Keratinocyte (primary cell): ENCODE data around the gene SMIM12. TPM values are rescaled to one million over a fixed set of nuclear protein-coding genes. Genes with fewer than 3 reads are reported as not detected.

Source experiments
- DNase-seq: peaks from one replicate; pipeline ENCODE4 v3.0.0-alpha.2; 2011; ENCODE audit warnings: low read depth, missing footprints, low spot score
- FAIRE-seq: peaks from 2 replicates; lab custom pipeline; 2011; peaks lifted over from hg19 to GRCh38; lab: Jason Lieb, UNC
- H2AFZ ChIP-seq: 2 replicates; pipeline ENCODE4 v1.6.0; 2012; ENCODE audit warnings: low read length, control low read depth, inconsistent platforms; ENCODE audit not compliant: control insufficient read depth
- H3K27ac ChIP-seq: 2 replicates; pipeline ENCODE4 v1.5.1; 2011; ENCODE audit warnings: low read length; ENCODE audit not compliant: control insufficient read depth, insufficient read depth
- H3K27me3 ChIP-seq: 3 replicates; pipeline ENCODE4 v1.6.0; 2011; ENCODE audit warnings: low read length; ENCODE audit not compliant: control insufficient read depth, insufficient read depth; ENCODE audit errors: extremely low read depth
- H3K36me3 ChIP-seq, 2 experiments: 2 replicates in 1 of 2; 3 replicates in 1 of 2; pipeline ENCODE4 v1.5.1; 2011; ENCODE audit warnings: low read length in 2 of 2, mild to moderate bottlenecking in 1 of 2; ENCODE audit not compliant: control insufficient read depth in 2 of 2, insufficient read depth in 2 of 2; ENCODE audit errors: extremely low read depth in 1 of 2
- H3K4me1 ChIP-seq: 3 replicates; pipeline ENCODE4 v1.5.1; 2011; ENCODE audit warnings: low read length; ENCODE audit not compliant: control insufficient read depth, insufficient read depth; ENCODE audit errors: extremely low read depth
- H3K4me2 ChIP-seq: 3 replicates; pipeline ENCODE4 v1.6.0; 2011; ENCODE audit warnings: low read depth, low read length; ENCODE audit not compliant: control insufficient read depth, insufficient read depth; ENCODE audit errors: extremely low read depth
- H3K4me3 ChIP-seq, 3 experiments: fragments of 200-600 bp in 1 of 3; sonication (generic) in 1 of 3; 2 replicates in 2 of 3; 3 replicates in 1 of 3; pipeline ENCODE4 v1.5.1; 2011 to 2016; ENCODE audit warnings: low read length in 3 of 3, mild to moderate bottlenecking in 3 of 3, control low read depth in 2 of 3, inconsistent platforms in 1 of 3, low read depth in 1 of 3, mixed read lengths in 1 of 3, mixed run types in 1 of 3, moderate library complexity in 1 of 3; ENCODE audit not compliant: control insufficient read depth in 2 of 3, insufficient read depth in 2 of 3; ENCODE audit errors: extremely low read depth in 1 of 3
- H3K79me2 ChIP-seq: 2 replicates; pipeline ENCODE4 v1.6.0; 2012; ENCODE audit warnings: low read length; ENCODE audit not compliant: control insufficient read depth, insufficient read depth
- H3K9ac ChIP-seq: 3 replicates; pipeline ENCODE4 v1.6.0; 2011; ENCODE audit warnings: low read length; ENCODE audit not compliant: control insufficient read depth, insufficient read depth; ENCODE audit errors: extremely low read depth
- H3K9me1 ChIP-seq: 3 replicates; pipeline ENCODE4 v1.6.0; 2011; ENCODE audit warnings: low read length; ENCODE audit not compliant: control insufficient read depth, insufficient read depth; ENCODE audit errors: extremely low read depth
- H3K9me3 ChIP-seq: 2 replicates; pipeline ENCODE4 v1.5.1; 2012; ENCODE audit warnings: low read depth, low read length; ENCODE audit not compliant: control insufficient read depth
- H4K20me1 ChIP-seq: 3 replicates; pipeline ENCODE4 v1.6.0; 2011; ENCODE audit warnings: low read length; ENCODE audit not compliant: control insufficient read depth, insufficient read depth; ENCODE audit errors: extremely low read depth
- EZH2 ChIP-seq: IDR thresholded peaks from one replicate; pipeline ENCODE4 v1.6.1; 2012; ENCODE audit warnings: inconsistent platforms, mild to moderate bottlenecking, low read length, moderate library complexity
- dilution Hi-C: fragments of 300-500 bp; cut with MboI; formaldehyde crosslinking; loops from one replicate; pipeline ENCODE4 v1.7.0; 2020; ENCODE audit warnings: low sequenced_read_pairs; ENCODE audit not compliant: extremely low pct_ligation_motif_present
- polyA plus RNA-seq, 5 experiments: library from polyadenylated mRNA; depleted of rRNA in 3 of 5; stranded (reverse) in 3 of 5; stranded (forward) in 1 of 5; unstranded in 1 of 5; fragments of >200 nt; gene quantifications; 1 replicate in 1 of 5; 2 replicates in 3 of 5; 3 replicates in 1 of 5; pipeline versions ENCODE4 v1.2.1 to v1.2.3, GENCODE V29; 2011 to 2012; ENCODE audit warnings: missing spikeins in 2 of 5, low read depth in 1 of 5, low replicate concordance in 1 of 5
- TF ChIP-seq, protein P1 (sequence below), 3 experiments: IDR thresholded peaks in 1 of 3; conservative IDR thresholded peaks in 1 of 3; optimal IDR thresholded peaks in 1 of 3; 2 replicates in 2 of 3; 3 replicates in 1 of 3; pipeline versions ENCODE3 to v1.5.1; 2011; ENCODE audit warnings: low read length in 3 of 3, mild to moderate bottlenecking in 3 of 3, moderate library complexity in 2 of 3, control low read depth in 1 of 3, inconsistent platforms in 1 of 3; ENCODE audit not compliant: insufficient read depth in 2 of 3; ENCODE audit errors: extremely low read depth in 1 of 3

Gene SMIM12
- polyA plus RNA-seq, 1 donor (not counting 4 experiments of a cell fraction or from before 2014, with no cell fraction given), result 51.5 TPM

DNA sequence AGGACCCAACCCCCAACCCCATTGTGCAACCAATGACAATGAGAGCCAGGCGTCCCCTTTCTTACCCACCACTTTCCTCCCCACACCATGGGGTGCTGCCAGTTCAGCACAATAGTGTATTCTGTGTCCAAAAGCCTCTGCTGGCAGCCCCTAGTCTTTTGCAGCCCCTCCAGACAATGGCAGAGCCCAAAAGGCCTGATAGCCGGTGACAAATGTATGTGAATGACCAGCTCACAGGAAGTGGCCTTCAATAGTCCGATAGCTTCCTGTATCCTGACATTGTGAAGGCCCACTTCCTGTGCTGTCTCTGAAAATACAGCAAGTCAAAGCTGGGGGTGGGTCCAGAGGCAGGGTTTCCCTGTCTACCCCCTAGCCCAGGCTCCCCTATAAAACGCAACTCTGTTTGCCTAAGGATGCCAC is 16.6 kb downstream of the SMIM12 start:
- Histone ChIP-seq H3K4me2 (no peak overlapping the region), H3K36me3 (peaks cover 0 to 1% of the 10 kb centered on the region in 2 experiments), H3K27me3 (no peaks in the 10 kb centered on the region), H4K20me1 (no peaks in the 10 kb centered on the region), H3K27ac (no peak overlapping the region), H3K9me3 (no peaks in the 10 kb centered on the region), H3K9ac (no peak overlapping the region), H2AFZ (no peak overlapping the region), H3K4me3 (no peak overlapping the region), H3K79me2 (no peaks in the 10 kb centered on the region), H3K9me1 (no peaks in the 10 kb centered on the region), H3K4me1 (no peaks in the 10 kb centered on the region)
- TF ChIP-seq EZH2, result no peak
- TF ChIP-seq, protein P1, sequence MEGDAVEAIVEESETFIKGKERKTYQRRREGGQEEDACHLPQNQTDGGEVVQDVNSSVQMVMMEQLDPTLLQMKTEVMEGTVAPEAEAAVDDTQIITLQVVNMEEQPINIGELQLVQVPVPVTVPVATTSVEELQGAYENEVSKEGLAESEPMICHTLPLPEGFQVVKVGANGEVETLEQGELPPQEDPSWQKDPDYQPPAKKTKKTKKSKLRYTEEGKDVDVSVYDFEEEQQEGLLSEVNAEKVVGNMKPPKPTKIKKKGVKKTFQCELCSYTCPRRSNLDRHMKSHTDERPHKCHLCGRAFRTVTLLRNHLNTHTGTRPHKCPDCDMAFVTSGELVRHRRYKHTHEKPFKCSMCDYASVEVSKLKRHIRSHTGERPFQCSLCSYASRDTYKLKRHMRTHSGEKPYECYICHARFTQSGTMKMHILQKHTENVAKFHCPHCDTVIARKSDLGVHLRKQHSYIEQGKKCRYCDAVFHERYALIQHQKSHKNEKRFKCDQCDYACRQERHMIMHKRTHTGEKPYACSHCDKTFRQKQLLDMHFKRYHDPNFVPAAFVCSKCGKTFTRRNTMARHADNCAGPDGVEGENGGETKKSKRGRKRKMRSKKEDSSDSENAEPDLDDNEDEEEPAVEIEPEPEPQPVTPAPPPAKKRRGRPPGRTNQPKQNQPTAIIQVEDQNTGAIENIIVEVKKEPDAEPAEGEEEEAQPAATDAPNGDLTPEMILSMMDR (optimal IDR thresholded peaks at IDR 0.05 in 1 of 3, IDR thresholded peaks at IDR 0.05 in 1 of 3, conservative IDR thresholded peaks at IDR 0.05 in 1 of 3; ENCODE audit: extremely low read depth in 1 of 3, insufficient read depth in 2 of 3, low read length in 3 of 3), result no peak
- FAIRE-seq (no peak), DNase-seq (no peak)
- dilution Hi-C loops, result no loop called here

DNA sequence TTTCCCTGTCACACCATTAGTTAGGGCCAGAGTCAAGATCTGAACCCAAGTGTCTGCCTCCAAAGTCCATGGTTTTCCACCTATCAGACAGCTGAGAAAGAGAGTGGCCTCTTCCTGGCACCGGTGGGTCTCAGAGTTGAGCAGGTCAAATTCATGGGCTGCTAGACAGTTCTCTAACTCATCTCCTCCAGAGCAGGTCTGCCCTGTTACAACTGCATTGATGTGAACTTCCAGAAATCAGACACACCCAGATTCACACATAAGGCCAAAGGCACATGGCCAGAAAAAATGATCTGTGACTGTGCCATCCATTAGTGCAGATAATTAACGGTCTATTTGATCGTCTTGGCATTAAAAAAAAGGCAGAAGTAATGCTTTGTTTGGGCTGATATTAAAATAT is 17.5 kb downstream of the SMIM12 start:
- no peak overlapping the region for H3K9ac ChIP-seq
- no peaks in the 10 kb centered on the region for H3K4me1 ChIP-seq
- no peaks in the 10 kb centered on the region for H3K79me2 ChIP-seq
- no peak overlapping the region for H2AFZ ChIP-seq
- H3K4me3 ChIP-seq, result no peak overlapping the region
- H3K9me1 ChIP-seq, result no peaks in the 10 kb centered on the region
- H3K9me3 ChIP-seq, result no peaks in the 10 kb centered on the region
- no peak overlapping the region for H3K4me2 ChIP-seq
- FAIRE-seq, result no peak
- no peaks in the 10 kb centered on the region for H3K36me3 ChIP-seq
- H4K20me1 ChIP-seq, result no peaks in the 10 kb centered on the region
- DNase-seq, result no peak
- no peaks in the 10 kb centered on the region for H3K27me3 ChIP-seq
- TF ChIP-seq EZH2, result no peak
- TF ChIP-seq, protein P1 (optimal IDR thresholded peaks at IDR 0.05 in 1 of 3, IDR thresholded peaks at IDR 0.05 in 1 of 3, conservative IDR thresholded peaks at IDR 0.05 in 1 of 3; ENCODE audit: extremely low read depth in 1 of 3, insufficient read depth in 2 of 3, low read length in 3 of 3), result no peak
- dilution Hi-C loops, result no loop called here
- H3K27ac ChIP-seq, result no peak overlapping the region
